HG03558 (cell line): ENCODE results near the gene ARID3B.
A peak's percentile ranks its signal among the peaks of the same experiment; 100 is the strongest.
"Not testable (repeated sequence)": the region's sequence is repeated elsewhere in the genome, so short reads cannot be mapped to it uniquely, and the experiment has no call there.

Source experiments
- ATAC-seq: cut with Tn5 transposase; IDR thresholded peaks from one replicate; pipeline ENCODE4 v1.9.1; 2021; ENCODE audit warnings: moderate number of reproducible peaks; ENCODE audit not compliant: unreplicated experiment; ENCODE audit errors: extremely low read depth

The ARID3B gene

GRCh38 chr15:74540761-74541493 lies at the start of gene ARID3B:
ARID3B (plus strand) TSS chr15:74541220; CDS start chr15:74543937, 2,717 bp downstream.
- ATAC-seq: peak; percentile 38

GRCh38 chr15:74496648-74497047 lies 44.4 kb upstream of the ARID3B start:
- no peak for ATAC-seq

- ATAC-seq: no peak
Measured at GRCh38 chr15:74497584-74497983, 43.4 kb upstream of the ARID3B start.

GRCh38 chr15:74499366-74499765 lies 41.7 kb upstream of the ARID3B start:
- no peak for ATAC-seq

GRCh38 chr15:74500401-74500800 lies 40.6 kb upstream of the ARID3B start:
- ATAC-seq: no peak

- ATAC-seq: no peak
Measured at GRCh38 chr15:74502301-74502700, 38.7 kb upstream of the ARID3B start.

- ATAC-seq: no peak
Measured at GRCh38 chr15:74504418-74504817, 36.6 kb upstream of the ARID3B start.

- no peak for ATAC-seq
Measured at GRCh38 chr15:74504836-74505235, 36.2 kb upstream of the ARID3B start.

GRCh38 chr15:74505837-74506514 lies 35.0 kb upstream of the ARID3B start:
- no peak for ATAC-seq

GRCh38 chr15:74506515-74506840 lies 34.5 kb upstream of the ARID3B start:
- ATAC-seq: no peak

- no peak for ATAC-seq
Measured at GRCh38 chr15:74511583-74511982, 29.4 kb upstream of the ARID3B start.

- not testable (repeated sequence) for ATAC-seq
Measured at GRCh38 chr15:74514059-74514458, 27.0 kb upstream of the ARID3B start.

- ATAC-seq: no peak
Measured at GRCh38 chr15:74517096-74517495, 23.9 kb upstream of the ARID3B start.

GRCh38 chr15:74519311-74519710 lies 21.7 kb upstream of the ARID3B start:
- ATAC-seq: no peak

- no peak for ATAC-seq
Measured at GRCh38 chr15:74520407-74520806, 20.6 kb upstream of the ARID3B start.

GRCh38 chr15:74523982-74524381 lies 17.0 kb upstream of the ARID3B start:
- no peak for ATAC-seq

GRCh38 chr15:74525309-74525708 lies 15.7 kb upstream of the ARID3B start:
- ATAC-seq: no peak

- no peak for ATAC-seq
Measured at GRCh38 chr15:74525945-74526344, 15.1 kb upstream of the ARID3B start.

GRCh38 chr15:74528876-74529275 lies 12.1 kb upstream of the ARID3B start:
- ATAC-seq: no peak

- no peak for ATAC-seq
Measured at GRCh38 chr15:74529921-74530320, 11.1 kb upstream of the ARID3B start.

GRCh38 chr15:74530771-74531143 lies 10.3 kb upstream of the ARID3B start:
- ATAC-seq: no peak
